GM11168 (cell line): ENCODE results near the gene NT5M.
"Not testable (repeated sequence)": the region's sequence is repeated elsewhere in the genome, so short reads cannot be mapped to it uniquely, and the experiment has no call there.

ENCODE experiments used
- in situ Hi-C: fragments of 300-500 bp; cut with MboI; formaldehyde crosslinking; loops from one replicate; pipeline ENCODE4 v1.12.0; 2022; ENCODE audit warnings: low sequenced_read_pairs; ENCODE audit not compliant: unreplicated experiment

Gene NT5M

DNA sequence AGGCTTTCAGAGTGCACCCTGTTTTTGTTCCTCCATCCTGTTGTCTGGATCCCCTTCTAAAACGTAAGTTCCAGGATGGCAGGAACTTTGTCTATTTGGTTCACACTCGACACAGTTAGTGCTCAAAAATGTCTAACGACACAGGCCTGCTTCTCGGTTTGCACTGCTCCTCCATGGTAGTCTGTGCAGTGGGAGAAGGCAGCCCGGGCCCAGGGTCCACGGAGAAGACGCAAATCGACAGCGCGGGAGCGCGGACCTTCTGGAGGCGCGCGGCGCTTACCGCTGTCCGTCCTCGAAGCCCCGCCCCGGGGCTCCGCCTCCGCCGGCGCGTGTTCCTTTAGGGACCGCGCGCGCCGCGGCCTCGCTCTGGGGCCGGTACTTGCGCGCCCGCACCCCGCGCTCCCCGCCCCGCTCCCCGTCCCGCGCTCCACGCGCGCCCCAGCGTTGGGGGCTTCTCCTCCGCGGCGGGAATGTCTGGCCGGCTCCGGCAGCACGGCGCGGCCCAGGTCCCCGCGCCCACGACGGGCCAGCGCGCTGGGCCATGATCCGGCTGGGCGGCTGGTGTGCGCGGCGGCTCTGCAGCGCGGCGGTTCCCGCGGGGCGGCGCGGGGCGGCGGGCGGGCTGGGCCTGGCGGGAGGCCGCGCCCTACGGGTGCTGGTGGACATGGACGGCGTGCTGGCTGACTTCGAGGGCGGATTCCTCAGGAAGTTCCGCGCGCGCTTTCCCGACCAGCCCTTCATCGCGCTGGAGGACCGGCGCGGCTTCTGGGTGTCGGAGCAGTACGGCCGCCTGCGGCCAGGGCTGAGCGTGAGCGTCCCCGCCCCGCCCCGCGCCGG lies at the start of gene NT5M:
TSS of gene NT5M (plus strand) at position 364 of the 837 bp plus-strand sequence. CDS start at position 542, 178 bp downstream.
- in situ Hi-C loops, result loop anchor here (10.0 kb wide), 1 partner anchor 308 kb away; no protein-coding TSS in a partner anchor

DNA sequence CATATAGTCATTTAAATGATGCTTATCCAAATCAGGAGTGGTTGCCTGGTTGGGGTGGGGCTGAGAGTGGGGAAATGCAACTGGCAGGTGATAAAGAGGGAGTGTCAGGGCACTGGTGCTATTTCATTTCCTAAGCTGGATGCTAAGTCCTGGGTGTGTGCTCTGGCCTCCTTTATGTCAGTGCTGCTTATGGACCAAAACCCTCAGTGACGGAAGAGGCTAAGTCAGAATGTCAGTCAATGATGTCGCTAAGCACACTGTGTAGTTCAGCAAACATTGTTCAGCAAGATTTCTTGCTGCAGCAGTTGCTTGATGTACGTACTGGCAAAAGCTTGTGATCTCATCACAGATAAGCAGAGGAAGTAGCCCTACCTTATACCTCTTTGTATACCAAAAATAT lies 49.8 kb upstream of the NT5M start:
- in situ Hi-C loops, result no loop called here

DNA sequence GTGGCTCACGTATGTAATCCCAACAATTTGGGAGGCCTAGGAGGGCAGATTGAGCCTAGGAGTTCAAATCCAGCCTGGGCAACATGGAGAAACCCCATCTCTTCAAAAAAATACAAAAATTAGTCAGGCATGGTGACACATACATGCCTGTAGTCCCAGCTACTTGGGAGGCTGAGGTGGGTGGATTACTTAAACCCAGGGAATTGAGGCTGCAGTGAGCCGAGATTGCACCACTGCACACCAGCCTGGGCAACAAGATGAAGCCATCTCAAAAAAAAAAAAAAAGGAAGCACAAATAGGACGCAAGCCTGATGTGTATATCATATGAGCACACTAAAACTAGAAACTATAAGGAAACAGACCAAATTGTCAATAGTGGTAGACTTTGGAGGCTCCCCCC lies 49.1 kb upstream of the NT5M start:
- in situ Hi-C loops, result no loop called here

DNA sequence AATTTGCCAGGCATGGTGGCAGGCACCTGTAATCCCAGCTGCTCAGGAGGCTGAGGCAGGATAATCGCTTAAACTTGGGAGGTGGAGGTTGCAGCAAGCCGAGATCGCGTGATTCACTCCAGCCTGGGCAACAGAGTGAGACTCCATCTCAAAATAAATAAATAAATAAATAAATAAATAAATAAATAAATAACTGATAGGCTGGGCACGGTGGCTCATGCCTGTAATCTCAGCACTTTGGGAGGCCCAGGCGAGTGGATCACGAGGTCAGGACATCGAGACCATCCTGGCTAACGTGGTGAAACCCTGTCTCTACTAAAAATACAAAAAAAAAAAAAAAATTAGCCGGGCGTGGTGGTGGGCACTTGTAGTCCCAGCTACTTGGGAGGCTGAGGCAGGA lies 47.5 kb upstream of the NT5M start:
- in situ Hi-C loops, result not testable (repeated sequence)

DNA sequence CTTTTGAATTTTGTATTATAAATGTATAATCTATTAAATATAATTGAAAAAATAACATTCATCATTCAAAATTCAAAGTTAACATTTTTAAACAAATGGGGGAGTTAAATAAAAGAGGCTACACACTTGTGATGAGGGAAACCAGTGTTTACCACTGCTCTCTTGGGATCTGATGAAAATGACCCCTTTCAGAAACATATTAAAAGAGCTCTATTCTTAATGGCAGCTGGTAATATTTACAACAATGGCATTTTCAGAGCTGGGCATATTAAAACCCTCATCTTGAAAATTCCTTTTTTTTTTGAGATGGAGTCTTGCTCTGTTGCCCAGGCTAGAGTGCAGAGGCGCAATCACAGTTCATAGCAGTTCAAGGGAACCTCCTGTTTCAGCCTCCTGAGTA lies 46.9 kb upstream of the NT5M start:
- in situ Hi-C loops, result no loop called here

DNA sequence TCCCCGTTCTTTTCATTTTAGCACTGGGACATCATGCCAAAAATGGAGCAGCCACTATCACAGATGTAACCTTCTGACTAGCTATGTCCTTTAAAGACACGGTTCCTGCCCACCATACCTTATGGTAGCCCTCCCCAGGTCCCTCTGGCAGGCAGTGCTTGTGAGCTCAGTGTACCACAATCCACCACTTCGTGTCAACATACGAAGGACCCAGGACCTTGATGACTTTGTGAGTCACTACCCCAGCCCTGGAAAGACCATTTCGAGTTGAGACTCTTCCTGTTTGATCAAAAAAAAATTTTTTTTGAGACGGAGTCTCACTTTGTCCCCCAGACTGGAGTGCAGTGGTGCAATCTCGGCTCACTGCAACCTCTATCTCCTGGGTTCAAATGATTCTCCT lies 45.2 kb upstream of the NT5M start:
- in situ Hi-C loops, result no loop called here

DNA sequence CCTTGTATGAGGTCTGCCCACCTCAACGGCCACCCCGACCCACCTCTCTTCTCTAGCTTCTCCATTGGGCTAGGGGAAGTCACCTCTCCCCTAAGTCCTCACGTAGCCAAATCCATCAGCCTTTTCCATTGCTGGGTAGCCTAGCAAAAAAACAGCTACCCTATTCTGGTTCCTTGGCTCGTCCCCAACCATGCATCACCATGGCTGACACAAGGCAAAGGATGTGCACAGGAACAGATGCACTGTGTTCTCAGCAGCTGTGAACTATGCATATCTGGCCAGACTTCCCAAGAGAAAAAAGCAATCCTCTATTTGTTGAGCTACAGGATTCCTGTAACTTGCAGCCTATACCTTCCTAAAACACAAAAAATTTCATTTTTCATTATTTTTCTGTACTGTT lies 44.2 kb upstream of the NT5M start:
- in situ Hi-C loops, result no loop called here

DNA sequence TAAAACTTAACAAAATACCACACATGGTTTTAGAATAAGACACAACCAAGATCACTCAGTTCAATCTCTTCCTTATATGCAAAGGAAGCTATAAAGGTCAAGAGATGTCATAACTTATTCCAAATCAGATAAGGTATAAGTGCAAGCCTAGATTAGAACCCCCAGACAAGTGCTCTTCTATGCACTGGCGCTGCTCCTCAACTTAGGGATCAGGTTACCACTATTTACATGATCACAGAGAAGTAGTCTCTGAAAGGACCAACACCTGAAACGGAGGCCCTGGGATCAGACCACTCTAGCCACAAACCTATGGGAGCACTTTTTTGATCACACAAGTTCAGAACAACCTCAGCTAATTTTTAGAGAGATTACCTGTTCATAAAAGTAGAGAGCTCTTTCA lies 38.7 kb upstream of the NT5M start:
- in situ Hi-C loops, result no loop called here

DNA sequence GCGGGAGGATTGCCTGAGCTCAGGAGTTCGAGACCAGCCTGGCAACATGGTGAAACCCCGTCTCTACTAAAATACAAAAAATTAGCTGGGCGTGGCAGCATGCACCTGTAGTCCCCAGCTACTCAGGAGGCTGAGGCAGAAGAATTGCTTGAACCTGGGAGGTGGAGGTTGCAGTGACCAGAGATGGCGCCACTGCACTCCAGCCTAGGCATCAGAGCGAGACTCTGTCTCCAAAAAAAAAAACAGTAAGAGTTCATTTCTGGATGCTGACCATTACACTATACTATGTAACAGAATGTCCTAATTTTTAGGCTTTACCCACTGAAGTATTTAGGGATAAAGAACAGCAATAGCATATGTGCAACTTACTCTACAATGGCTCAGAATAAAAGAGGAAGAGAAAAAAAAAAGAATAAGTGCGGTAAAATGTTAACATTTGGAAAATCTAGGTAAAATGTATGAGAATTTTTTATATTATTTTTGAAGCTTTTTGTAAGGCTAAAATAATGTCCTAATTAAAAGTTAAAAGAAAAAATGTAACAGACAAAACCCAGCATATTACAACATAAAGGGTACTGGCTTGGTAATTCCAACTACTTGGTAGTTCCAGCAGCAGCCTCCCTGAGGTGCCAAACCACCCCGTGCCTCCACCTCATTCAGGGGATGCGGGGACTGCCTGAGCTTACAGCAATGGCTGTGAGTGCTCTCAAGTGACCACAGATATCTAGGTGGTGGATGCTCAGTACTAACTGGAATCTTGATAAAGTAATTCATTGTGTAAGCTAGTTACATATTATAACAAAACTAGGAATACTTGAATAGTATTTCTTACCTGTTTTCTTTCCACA lies 33.0 kb upstream of the NT5M start:
- in situ Hi-C loops, result no loop called here

DNA sequence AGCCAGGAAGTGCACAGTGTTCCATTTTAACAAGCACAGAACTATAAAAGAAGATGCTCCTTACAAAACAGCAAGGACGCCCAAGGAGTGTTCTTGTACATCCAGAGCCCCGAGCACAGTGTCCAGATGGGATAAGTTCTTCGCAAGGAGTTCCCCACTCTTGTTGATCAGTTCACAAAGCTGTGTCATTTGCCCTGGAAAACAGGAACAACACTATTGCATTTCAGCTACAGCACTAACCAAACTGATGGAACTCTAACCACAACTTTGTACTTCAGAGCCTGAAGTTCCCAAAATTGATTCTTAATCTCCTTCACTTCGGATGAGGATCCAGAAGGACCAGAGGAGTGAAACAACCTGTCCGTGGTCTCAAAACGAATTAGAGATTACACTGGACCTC lies 27.2 kb upstream of the NT5M start:
- in situ Hi-C loops, result no loop called here

DNA sequence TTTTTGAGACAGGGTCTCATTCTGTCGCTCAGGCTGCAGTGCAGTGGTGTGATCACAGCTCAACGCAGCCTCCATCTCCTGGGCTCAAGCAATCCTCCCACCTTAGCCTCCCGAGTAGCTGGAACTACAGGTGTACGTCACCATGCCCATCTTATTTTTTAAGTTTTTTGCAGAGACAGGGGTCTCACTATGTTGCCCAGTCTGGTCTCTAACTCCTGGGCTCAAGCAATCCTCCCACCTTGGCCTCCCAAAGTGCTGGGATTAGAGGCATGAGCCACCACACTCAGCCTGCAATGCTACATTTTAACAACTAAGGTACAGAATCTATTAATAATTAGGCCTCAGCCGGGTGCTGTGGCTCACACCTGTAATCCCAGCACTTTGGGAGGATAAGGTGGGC lies 25.7 kb upstream of the NT5M start:
- in situ Hi-C loops, result not testable (repeated sequence)

DNA sequence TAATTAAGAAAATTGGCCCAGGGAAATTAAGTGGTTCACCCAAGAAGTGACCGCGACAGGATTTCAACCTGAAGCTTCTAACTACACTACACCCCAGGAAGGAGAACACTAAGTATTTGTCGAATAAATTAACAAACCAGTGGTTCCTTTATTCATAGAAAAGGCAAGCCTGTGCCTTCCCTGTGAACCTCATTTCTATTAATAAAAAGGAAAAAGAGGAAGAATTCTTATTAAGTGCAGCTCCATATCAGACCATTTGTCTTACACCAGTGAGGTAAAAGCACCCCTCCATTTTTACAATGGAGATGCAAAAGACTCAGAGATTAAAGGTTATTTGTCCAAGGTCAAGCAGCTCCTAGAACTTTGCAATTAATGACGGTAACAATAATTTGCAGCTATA lies 23.9 kb upstream of the NT5M start:
- in situ Hi-C loops, result no loop called here

DNA sequence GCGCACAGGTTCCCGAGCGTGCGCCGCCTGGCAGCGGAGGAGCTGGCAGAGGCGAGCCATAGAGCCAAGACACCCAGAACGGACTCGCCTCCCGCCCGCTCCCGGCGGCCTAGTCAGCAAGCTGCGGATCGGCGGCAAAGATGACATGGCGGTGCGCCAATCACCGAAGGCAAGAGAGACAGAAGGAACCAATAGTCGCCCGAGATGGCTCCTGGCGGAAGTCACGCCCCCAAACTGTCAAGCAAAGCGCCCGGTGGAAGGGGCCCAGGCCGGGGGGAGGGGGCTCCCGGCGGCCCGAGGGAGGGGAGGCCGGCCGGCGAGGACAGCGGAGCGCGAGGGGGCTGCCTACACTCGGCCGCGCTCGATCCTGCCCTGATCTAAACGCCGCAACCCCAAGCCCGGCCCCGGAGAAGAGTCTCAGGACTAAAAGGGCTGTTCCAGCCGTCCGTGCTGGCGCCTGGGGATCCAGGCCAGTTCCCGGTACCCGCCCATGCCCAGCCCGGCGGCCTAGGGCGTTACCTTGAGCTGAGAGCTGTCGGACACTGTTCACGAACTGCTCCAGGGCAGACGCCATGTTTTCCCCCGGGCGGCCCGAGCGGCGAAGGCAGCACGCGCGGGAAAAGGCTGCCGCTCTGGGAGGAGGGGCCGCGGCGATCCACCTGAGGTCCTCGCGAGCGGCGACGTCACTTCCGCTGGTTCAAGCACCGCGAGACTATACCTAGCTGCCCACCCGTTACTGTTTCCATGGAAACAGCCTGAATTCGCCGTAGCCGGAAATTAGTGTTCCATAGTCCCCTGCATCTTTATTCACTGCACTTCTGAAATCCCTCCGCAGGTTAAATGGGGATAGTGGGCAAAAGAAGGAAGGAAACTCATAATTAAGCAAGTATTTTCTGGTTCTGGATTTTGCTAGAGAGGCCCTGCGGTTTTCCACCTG lies 22.3 kb upstream of the NT5M start, which contains the start of gene COPS3:
TSS of gene COPS3 (minus strand) at position 634 of the 937 bp plus-strand sequence. CDS start at position 574, 60 bp downstream.
- in situ Hi-C loops, result no loop called here

DNA sequence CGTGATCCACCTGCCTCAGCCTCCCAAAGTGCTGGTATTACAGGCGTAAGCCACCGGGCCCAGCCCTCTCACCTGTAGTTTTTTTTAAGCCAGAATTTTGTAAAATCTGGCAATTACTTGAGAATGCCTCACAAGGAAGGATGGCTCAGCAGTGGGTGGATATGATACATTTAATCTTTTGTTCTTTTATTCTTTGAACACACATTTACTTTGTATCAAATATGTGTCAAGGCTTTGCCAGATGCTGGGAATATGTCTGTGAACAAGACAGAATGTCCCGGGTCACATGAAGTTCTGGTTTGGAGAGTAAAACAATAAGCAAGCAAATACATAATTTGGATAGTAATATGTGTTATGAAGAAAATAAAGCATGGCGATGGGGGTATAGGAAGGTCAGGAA lies 17.2 kb upstream of the NT5M start:
- in situ Hi-C loops, result no loop called here

DNA sequence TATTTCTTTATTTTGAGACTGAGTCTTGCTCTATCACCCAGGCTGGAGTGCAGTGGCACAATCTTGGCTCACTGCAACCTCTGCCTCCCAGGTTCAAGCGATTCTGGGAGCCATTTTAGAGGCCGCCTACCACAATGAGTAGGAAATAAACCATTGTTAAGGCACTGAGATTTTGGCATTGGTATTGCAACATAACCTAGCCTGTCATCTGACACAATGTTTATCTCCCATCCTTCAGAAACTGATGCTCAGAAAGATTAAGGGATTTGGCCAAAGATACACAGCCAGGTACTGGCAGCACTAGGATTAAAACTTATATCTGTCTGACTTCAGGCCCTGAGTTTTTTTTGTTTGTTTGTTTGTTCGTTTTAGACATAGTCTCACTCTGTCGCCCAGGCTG lies 14.1 kb upstream of the NT5M start:
- in situ Hi-C loops, result no loop called here

DNA sequence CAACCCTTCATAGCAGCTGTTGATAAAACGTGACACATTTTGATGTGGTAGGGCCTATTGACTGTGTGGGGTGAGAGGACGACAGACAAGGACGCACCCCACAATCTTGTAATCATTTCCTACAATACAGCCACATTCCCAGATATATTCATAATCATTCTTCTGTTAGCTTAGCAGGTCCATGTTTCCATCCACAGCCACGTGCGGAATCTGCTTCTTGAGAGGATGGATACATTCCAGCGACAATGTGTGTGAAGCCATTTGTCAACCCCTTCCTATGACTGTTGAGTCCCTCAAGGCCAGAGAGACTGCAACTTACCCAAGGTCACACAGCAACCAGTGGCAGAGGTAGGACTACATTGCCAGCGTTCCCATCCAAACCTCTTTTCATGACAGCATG lies 13.5 kb upstream of the NT5M start:
- in situ Hi-C loops, result no loop called here

DNA sequence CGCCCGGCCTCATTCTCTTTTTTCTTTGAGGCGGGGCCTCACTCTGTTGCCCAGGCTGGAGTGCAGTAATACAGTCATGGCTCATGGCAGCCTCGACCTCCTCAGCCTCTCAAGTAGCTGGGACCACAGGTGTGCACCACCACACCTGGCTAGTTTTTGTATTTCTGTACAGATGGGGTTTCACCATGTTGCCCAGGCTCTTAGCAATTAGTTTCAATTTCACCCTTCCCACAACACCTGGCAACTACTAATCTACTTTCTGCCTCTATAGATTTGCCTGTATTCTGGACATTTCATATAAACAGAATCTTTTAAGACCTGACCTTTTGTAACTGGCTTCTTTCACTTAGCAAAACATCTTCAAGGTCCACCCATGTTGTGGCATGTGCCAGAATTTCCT lies 8.0 kb upstream of the NT5M start:
- in situ Hi-C loops, result no loop called here

DNA sequence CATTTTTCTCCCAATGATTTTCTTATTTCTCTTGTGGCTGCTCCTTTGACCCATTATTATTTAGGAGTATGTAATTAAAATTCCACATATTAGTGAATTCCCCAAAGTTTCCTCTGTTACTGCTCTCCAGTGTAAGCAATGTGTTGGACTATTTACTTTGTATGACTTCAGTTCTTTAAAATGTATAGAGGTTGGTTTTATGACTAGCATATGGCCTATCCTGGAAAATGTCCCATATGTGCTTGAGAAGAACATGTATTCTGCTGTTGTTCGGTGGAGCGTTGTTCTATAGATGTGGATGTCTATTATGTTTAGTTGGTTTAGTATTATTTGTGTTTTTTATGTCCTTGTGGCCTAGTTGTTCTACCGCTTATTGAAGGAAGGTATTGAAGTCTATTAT lies 6.0 kb upstream of the NT5M start:
- in situ Hi-C loops, result no loop called here

DNA sequence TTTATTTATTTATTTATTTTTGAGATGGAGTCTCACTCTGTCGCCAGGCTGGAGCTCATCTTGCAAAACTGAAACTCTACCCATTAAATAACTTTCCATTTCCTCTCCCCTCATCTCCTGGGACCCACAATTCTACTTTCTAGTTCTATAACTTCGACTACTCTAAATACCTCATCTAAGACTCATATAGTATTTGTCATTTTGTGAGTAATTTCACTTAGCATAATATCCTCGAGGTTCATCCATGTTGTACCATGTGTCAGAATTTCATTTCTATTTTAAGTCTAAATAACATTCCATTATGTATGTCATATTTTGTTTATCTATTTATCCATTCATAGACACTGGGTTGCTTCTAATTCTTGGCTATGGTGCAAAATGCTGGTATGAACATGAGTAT lies 5.1 kb upstream of the NT5M start:
- in situ Hi-C loops, result no loop called here
